Ishikawa (cell line): Measurements from ENCODE around the gene ENPP3.

Source experiments
- CEBPB ChIP-seq: IDR thresholded peaks from 2 replicates; pipeline ENCODE4 v1.6.1; 2012
- FOXM1 ChIP-seq: IDR thresholded peaks from 2 replicates; pipeline ENCODE4 v1.6.1; 2012; ENCODE audit warnings: low read depth, borderline replicate concordance
- RAD21 ChIP-seq: IDR thresholded peaks from 2 replicates; pipeline ENCODE4 v1.6.1; 2012; ENCODE audit warnings: low read depth
- TAF1 ChIP-seq: IDR thresholded peaks from 2 replicates; pipeline ENCODE4 v1.6.1; 2012; ENCODE audit warnings: low read depth, mild to moderate bottlenecking
- TCF12 ChIP-seq: IDR thresholded peaks from 2 replicates; pipeline ENCODE4 v1.6.1; 2012; ENCODE audit warnings: low read depth
- YY1 ChIP-seq: IDR thresholded peaks from 2 replicates; pipeline ENCODE4 v1.6.1; 2012; ENCODE audit warnings: low read depth

DNA sequence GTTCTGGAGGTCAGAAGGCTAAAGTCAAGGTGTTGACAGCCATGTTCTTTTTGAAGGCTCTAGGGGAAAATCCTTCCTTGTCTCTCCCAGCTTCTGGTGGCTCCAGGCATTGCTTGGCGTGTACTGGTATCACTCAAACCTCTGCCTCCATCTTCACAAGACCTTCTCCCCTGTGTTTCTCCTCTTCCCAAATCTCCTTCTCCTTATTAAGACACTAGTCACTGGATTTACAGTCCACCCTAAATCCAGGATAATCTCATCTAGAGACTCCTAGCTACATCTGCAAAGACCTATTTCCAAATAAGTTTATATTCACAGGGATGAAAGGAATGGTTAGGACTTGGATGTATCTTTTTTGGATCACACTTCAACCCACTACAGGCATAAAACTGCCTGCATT is 99.7 kb downstream of the ENPP3 start:
- TF ChIP-seq YY1 (no peak), TAF1 (no peak), CEBPB (no peak), FOXM1 (no peak), TCF12 (no peak), RAD21 (no peak)
